HepG2 (cell line): ENCODE results near the gene ADAMTS2. TPM values are rescaled to one million over a fixed set of nuclear protein-coding genes. Genes with fewer than 3 reads are reported as not detected.
A peak's percentile ranks its signal among the peaks of the same experiment; 100 is the strongest.

Experiments used
- ATAC-seq: fragments of 200-7000 bp; cut with Tn5 transposase; 3 replicates; pipeline ENCODE4 v1.9.1; 2020; ENCODE audit warnings: mild to moderate bottlenecking, moderate library complexity
- BruUV-seq: library from RNA; stranded (reverse); fragments of 400-500 nt; replicated peaks from 2 replicates; lab custom pipeline; 2021; lab: Mats Ljungman, UMichigan
- CTCF ChIA-PET: fragments of 300-600 bp; formaldehyde crosslinking; extraction: SDS; loops from one replicate; lab custom pipeline; 2021; ENCODE audit warnings: low total read pairs, inconsistent platforms, low intra/inter-chr PET ratio; lab: Yijun Ruan, JAX
- POLR2A ChIA-PET: fragments of 350-600 bp; sonication (Branson Sonifier 250); formaldehyde crosslinking; loops from one replicate; lab custom pipeline; 2020; ENCODE audit warnings: antibody characterized with exemption, inconsistent platforms; lab: Yijun Ruan, JAX
- DNase-seq: peaks from one replicate; pipeline ENCODE4 v3.0.0-alpha.2; 2015; ENCODE audit warnings: low spot score
- FAIRE-seq: peaks from 3 replicates; lab custom pipeline; 2011; peaks lifted over from hg19 to GRCh38; lab: Jason Lieb, UNC
- H2AFZ ChIP-seq: one replicate; pipeline ENCODE4 v1.6.1; 2011; ENCODE audit warnings: low read length, inconsistent platforms
- H3K27ac ChIP-seq: fragments of 300-600 bp; 3 replicates; pipeline ENCODE4 v1.8.0; 2011; ENCODE audit warnings: mixed run types, mild to moderate bottlenecking, mixed read lengths, low read length, inconsistent platforms; ENCODE audit not compliant: insufficient read depth; ENCODE audit errors: extremely low read length
- H3K27me3 ChIP-seq, 2 experiments: fragments of 200-600 bp in 1 of 2; 2 replicates in 1 of 2; 3 replicates in 1 of 2; pipeline versions ENCODE4 v1.6.0 to v1.8.0; 2011; ENCODE audit warnings: low read length in 2 of 2, mild to moderate bottlenecking in 2 of 2, moderate library complexity in 2 of 2, inconsistent platforms in 1 of 2; ENCODE audit not compliant: insufficient read depth in 2 of 2, control insufficient read depth in 1 of 2
- H3K36me3 ChIP-seq, 2 experiments: fragments of 200-600 bp in 1 of 2; replicated peaks in 1 of 2; 2 replicates in 1 of 2; 3 replicates in 1 of 2; pipeline versions ENCODE4 v1.5.1 to v1.8.0; 2011; ENCODE audit warnings: low read length in 2 of 2, inconsistent platforms in 1 of 2; ENCODE audit not compliant: insufficient read depth in 2 of 2, control insufficient read depth in 1 of 2
- H3K4me1 ChIP-seq: 2 replicates; pipeline ENCODE4 v1.5.1; 2012; ENCODE audit warnings: low read length, inconsistent platforms; ENCODE audit not compliant: insufficient read depth
- H3K4me2 ChIP-seq: 2 replicates; pipeline ENCODE4 v1.6.0; 2011; ENCODE audit warnings: low read depth, low read length, inconsistent platforms
- H3K4me3 ChIP-seq, 3 experiments: fragments of 200-600 bp in 1 of 3; sonication (generic), shearing (Covaris generic) in 1 of 3; replicated peaks in 1 of 3; 2 replicates each; pipeline ENCODE4 v1.5.1; 2011 to 2016; ENCODE audit warnings: low read length in 3 of 3, inconsistent platforms in 2 of 3, low read depth in 2 of 3, mild to moderate bottlenecking in 2 of 3, control low read depth in 1 of 3, mixed read lengths in 1 of 3; ENCODE audit not compliant: insufficient read depth in 1 of 3
- H3K79me2 ChIP-seq: one replicate; pipeline ENCODE4 v1.6.1; 2011; ENCODE audit warnings: low read length, inconsistent platforms; ENCODE audit not compliant: insufficient read depth
- H3K9ac ChIP-seq: 2 replicates; pipeline ENCODE4 v1.6.0; 2011; ENCODE audit warnings: mild to moderate bottlenecking, low read depth, low read length, inconsistent platforms; ENCODE audit not compliant: insufficient read depth
- H3K9me3 ChIP-seq: 2 replicates; pipeline ENCODE4 v1.5.1; 2012; ENCODE audit warnings: mild to moderate bottlenecking, low read length
- H4K20me1 ChIP-seq: 2 replicates; pipeline ENCODE4 v1.6.0; 2011; ENCODE audit warnings: inconsistent platforms, mild to moderate bottlenecking, low read length, moderate library complexity; ENCODE audit not compliant: insufficient read depth
- KDM5A ChIP-seq: fragments of 200-600 bp; sonication (generic); IDR thresholded peaks from 2 replicates; pipeline ENCODE4 v1.7.0; 2018; ENCODE audit warnings: antibody characterized with exemption, mild to moderate bottlenecking, low read length, borderline replicate concordance
- MNT ChIP-seq: fragments of 450-650 bp; IDR thresholded peaks from 2 replicates; pipeline ENCODE4 v1.6.1; 2016
- PLSCR1 ChIP-seq: sonication (generic); formaldehyde crosslinking; IDR thresholded peaks from 2 replicates; pipeline ENCODE4 v1.5.0; 2020; ENCODE audit warnings: missing genetic modification reagents, mild to moderate bottlenecking, borderline replicate concordance
- WIZ ChIP-seq: sonication (generic); formaldehyde crosslinking; IDR thresholded peaks from 2 replicates; pipeline ENCODE4 v1.5.1; 2020; ENCODE audit warnings: mild to moderate bottlenecking, missing genetic modification reagents
- WGBS: methylation state at CpG from one replicate; pipeline ENCODE4 v1.1.6; 2017; ENCODE audit warnings: low lambda C conversion rate; 5-methylcytosine and 5-hydroxymethylcytosine counted together
- in situ Hi-C: cut with HindIII; loops from 2 replicates; pipeline ENCODE4 v1.10.0; 2017; ENCODE audit warnings: low pct_unique_long_range_greater_than_20kb; ENCODE audit not compliant: extremely low pct_ligation_motif_present
- intact Hi-C: fragments of 100-400 bp; cut with micrococcal nuclease; formaldehyde crosslinking; loops from one replicate; pipeline ENCODE4 v1.10.0; 2022; ENCODE audit not compliant: unreplicated experiment
- polyA plus RNA-seq, 8 experiments: library from polyadenylated mRNA; depleted of rRNA in 3 of 8; stranded (reverse) in 7 of 8; unstranded in 1 of 8; fragments of >200 nt; fragmentation: Illumina TruSeq in 4 of 8; extraction: Trizol in 4 of 8; gene quantifications; 2 replicates each; pipeline versions ENCODE4 v1.2.1 to v1.2.3, GENCODE V29; 2011 to 2016; ENCODE audit warnings: low read depth in 4 of 8, missing spikeins in 1 of 8, mixed read lengths in 1 of 8; ENCODE audit not compliant: insufficient read depth in 1 of 8
- total RNA-seq, 5 experiments: library from RNA; depleted of rRNA; stranded (reverse); fragments of >200 nt; fragmentation: Illumina TruSeq; extraction: Trizol; gene quantifications; 2 replicates each; pipeline ENCODE4 v1.2.3, GENCODE V29; 2016; ENCODE audit warnings: low read depth in 1 of 5

Gene ADAMTS2
- total and polyA plus RNA-seq, 2 of the 13 experiments (the other 11 are each of a cell fraction or from before 2014, with no cell fraction given) = 0.24 to 3.5 TPM

DNA sequence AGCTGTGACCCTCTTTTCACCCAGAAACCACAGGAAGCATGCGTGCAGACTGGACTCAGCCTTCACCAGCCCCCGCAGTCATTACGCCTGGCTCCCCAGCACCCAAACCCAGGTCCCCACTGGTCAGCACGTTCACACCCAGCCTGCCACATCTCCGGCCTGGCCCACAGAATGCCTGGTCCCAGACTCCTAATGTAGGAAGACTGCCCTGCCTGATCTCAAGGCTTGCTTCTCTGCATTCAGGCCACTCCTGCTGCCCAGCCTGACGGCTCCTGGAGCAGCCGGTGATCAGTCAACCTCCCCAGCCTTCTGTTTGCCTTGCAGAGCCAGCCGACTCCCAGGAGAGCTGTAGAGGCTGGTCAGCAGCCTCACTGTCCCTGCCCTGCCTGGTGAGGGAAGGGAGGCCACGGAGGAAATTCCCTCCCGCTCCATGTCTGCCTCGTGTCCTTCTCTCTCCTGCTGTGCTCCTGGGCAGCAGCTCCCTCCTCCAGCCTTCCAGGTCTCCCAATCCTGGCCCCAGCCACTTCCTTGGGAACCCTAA lies 25.4 kb downstream of the ADAMTS2 start:
- 56% methylated on average over 6 of the region's 11 CpGs for WGBS
- Histone ChIP-seq H3K36me3 (no peaks in the 10 kb centered on the region), H3K27me3 (peaks cover 10 to 28% of the 10 kb centered on the region in 2 experiments), H3K9ac (no peak overlapping the region), H3K79me2 (no peaks in the 10 kb centered on the region), H3K4me2 (no peak overlapping the region), H2AFZ (no peak overlapping the region), H4K20me1 (no peaks in the 10 kb centered on the region), H3K9me3 (no peaks in the 10 kb centered on the region), H3K27ac (no peak overlapping the region), H3K4me1 (no peaks in the 10 kb centered on the region), H3K4me3 (no peak overlapping the region)
- ChIA-PET POLR2A (no interaction called here), CTCF (no interaction called here)
- no peak for FAIRE-seq
- TF ChIP-seq WIZ (no peak), PLSCR1 (no peak)
- no TSS peak for BruUV-seq
- intact Hi-C loops = no loop called here
- no peak for ATAC-seq
- in situ Hi-C loops = no loop called here
- DNase-seq = no peak

DNA sequence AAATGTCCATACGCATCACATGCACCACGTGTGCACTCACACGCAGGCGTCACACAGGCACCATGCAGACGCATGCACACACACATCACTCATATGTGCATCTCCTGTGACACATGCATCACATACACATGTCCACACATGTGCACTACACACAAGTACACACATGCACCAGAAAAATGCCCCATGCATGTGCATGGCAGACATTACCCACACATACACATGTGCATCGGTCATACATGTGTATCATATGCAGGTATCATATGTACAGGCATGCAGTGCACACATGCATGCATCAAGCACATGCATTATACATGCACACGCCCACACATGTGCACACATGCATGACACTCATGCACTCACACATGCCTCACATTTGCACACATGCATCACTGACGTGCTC lies 26.1 kb downstream of the ADAMTS2 start:
- intact Hi-C loops = no loop called here
- DNase-seq = no peak
- TF ChIP-seq KDM5A (no peak), MNT (peak; percentile 96)
- TF ChIP-seq, all 625 proteins: peak for 1
- Histone ChIP-seq H3K36me3 (no peaks in the 10 kb centered on the region), H3K4me1 (no peaks in the 10 kb centered on the region), H3K79me2 (no peaks in the 10 kb centered on the region), H3K4me3 (no peak overlapping the region), H3K4me2 (no peak overlapping the region), H2AFZ (no peak overlapping the region), H3K9me3 (no peaks in the 10 kb centered on the region), H3K27me3 (peaks cover 10 to 23% of the 10 kb centered on the region in 2 experiments), H3K9ac (no peak overlapping the region), H4K20me1 (no peaks in the 10 kb centered on the region), H3K27ac (no peak overlapping the region)
- 54% methylated on average over 7 of the region's 8 CpGs for WGBS
- ChIA-PET POLR2A (no interaction called here), CTCF (no interaction called here)
- in situ Hi-C loops = no loop called here
- ATAC-seq (no peak), FAIRE-seq (no peak)
- no TSS peak for BruUV-seq
